OCI-M2 (cell line): ENCODE measurements around the gene CFAP68.
"Not testable (repeated sequence)": the region's sequence is repeated elsewhere in the genome, so short reads cannot be mapped to it uniquely, and the experiment has no call there.

Experiments
- DNase-seq: peaks from one replicate; lab custom pipeline; 2025; ENCODE audit not compliant: unreplicated experiment; lab: John Stamatoyannopoulos, UW

CFAP68 gene

GRCh38 chr11:111870522-111870885 lies 8.8 kb upstream of the CFAP68 start:
- DNase-seq: no peak

GRCh38 chr11:111870886-111871692 lies 8.3 kb upstream of the CFAP68 start, which contains the start of gene ALG9:
ALG9 (minus strand) TSS chr11:111871581; CDS start chr11:111871482, 99 bp downstream.
- DNase-seq: peak; percentile 20

- DNase-seq: no peak
These were observed 7.6 kb upstream of the CFAP68 start for GRCh38 chr11:111871693-111872161.

- DNase-seq: no peak
These were observed 924 bp upstream of the CFAP68 start for GRCh38 chr11:111878385-111878848.

- DNase-seq: no peak
These were observed 258 bp downstream of the CFAP68 start for GRCh38 chr11:111879637-111879960.

GRCh38 chr11:111882202-111882601 lies 2.9 kb downstream of the CFAP68 start:
- no peak for DNase-seq

- not testable (repeated sequence) for DNase-seq
These were observed 5.7 kb downstream of the CFAP68 start for GRCh38 chr11:111885053-111885452.

- DNase-seq: no peak
These were observed 6.7 kb downstream of the CFAP68 start for GRCh38 chr11:111886032-111886431.

GRCh38 chr11:111886844-111887243 lies 7.5 kb downstream of the CFAP68 start:
- no peak for DNase-seq

GRCh38 chr11:111905411-111905810 lies 26.1 kb downstream of the CFAP68 start:
- no peak for DNase-seq

- DNase-seq: no peak
These were observed 27.3 kb downstream of the CFAP68 start for GRCh38 chr11:111906680-111907079.

- DNase-seq: no peak
These were observed 29.4 kb downstream of the CFAP68 start for GRCh38 chr11:111908639-111909305.

- no peak for DNase-seq
These were observed 30.0 kb downstream of the CFAP68 start for GRCh38 chr11:111909378-111909777.

- peak; percentile 4 for DNase-seq
These were observed 31.6 kb downstream of the CFAP68 start for GRCh38 chr11:111910676-111911562.

- no peak for DNase-seq
These were observed 32.4 kb downstream of the CFAP68 start, which contains the start of gene CRYAB for GRCh38 chr11:111911563-111912401. CRYAB (minus strand) TSS chr11:111911770; CDS start chr11:111911724, 46 bp downstream.

- DNase-seq: no peak
These were observed 33.2 kb downstream of the CFAP68 start, which contains the start of gene HSPB2 for GRCh38 chr11:111912535-111912934. HSPB2 (plus strand) TSS chr11:111912734; CDS start chr11:111912830, 96 bp downstream.

GRCh38 chr11:111913031-111913861 lies 33.9 kb downstream of the CFAP68 start:
- no peak for DNase-seq

GRCh38 chr11:111913997-111914396 lies 34.7 kb downstream of the CFAP68 start:
- DNase-seq: no peak

GRCh38 chr11:111916768-111917167 lies 37.4 kb downstream of the CFAP68 start:
- no peak for DNase-seq
